Left ventricle myocardium inferior (tissue), 1 donor: Measurements from ENCODE around the gene UBP1. TPM values are rescaled to one million over a fixed set of nuclear protein-coding genes. Genes with fewer than 3 reads are reported as not detected.

Source experiments
- DNase-seq: peaks from one replicate; pipeline ENCODE4 v3.0.0-alpha.2; 2020
- H3K27ac ChIP-seq: fragments of 200-600 bp; replicated peaks from 2 replicates; pipeline ENCODE4 v1.8.0; 2021
- H3K27me3 ChIP-seq: fragments of 200-600 bp; 2 replicates; pipeline ENCODE4 v1.8.0; 2021; ENCODE audit warnings: low read depth
- H3K36me3 ChIP-seq: fragments of 200-600 bp; 2 replicates; pipeline ENCODE4 v1.8.0; 2021
- H3K4me1 ChIP-seq: fragments of 200-600 bp; 2 replicates; pipeline ENCODE4 v1.8.0; 2021
- H3K4me3 ChIP-seq: fragments of 200-600 bp; 2 replicates; pipeline ENCODE4 v1.8.0; 2021; ENCODE audit warnings: mild to moderate bottlenecking, moderate library complexity
- H3K9me3 ChIP-seq: fragments of 200-600 bp; replicated peaks from 2 replicates; pipeline ENCODE4 v1.8.0; 2021
- CTCF ChIP-seq: fragments of 200-600 bp; IDR thresholded peaks from 2 replicates; pipeline ENCODE4 v1.8.0; 2021; ENCODE audit warnings: antibody characterized with exemption, mild to moderate bottlenecking, borderline replicate concordance
- intact Hi-C: fragments of 100-400 bp; cut with micrococcal nuclease; formaldehyde crosslinking; loops from one replicate; pipeline ENCODE4 v1.11.0; 2022
- total RNA-seq: library from RNA; stranded (reverse); fragmentation: NEBNext Ultra II Directional; extraction: Animal tissue kit (Norgen Biotek cat#: 25700); gene quantifications from one replicate; pipeline ENCODE4 v1.2.1, GENCODE V29; 2021
- donor health status: DM: no; HTN: yes; CAD: no; lungs with severe emphysema.

The UBP1 gene
- total RNA-seq, 1 donor from 2014 or later, result 40.6 TPM

GRCh38 chr3:33439546-33440327 lies 468 bp downstream of the UBP1 start:
- peak; percentile 45 for TF ChIP-seq CTCF
- DNase-seq, result peak; percentile 48
- Histone ChIP-seq H3K4me3 (peak overlapping the region; percentile 83), H3K27me3 (no peaks in the 10 kb centered on the region), H3K9me3 (no peaks in the 10 kb centered on the region), H3K27ac (peak overlapping the region; percentile 98), H3K36me3 (no peaks in the 10 kb centered on the region), H3K4me1 (peaks cover 64% of the 10 kb centered on the region)
- intact Hi-C loops, result no loop called here

GRCh38 chr3:33438881-33439545 lies 1.2 kb downstream of the UBP1 start:
- Histone ChIP-seq H3K4me3 (peak overlapping the region; percentile 83), H3K9me3 (no peaks in the 10 kb centered on the region), H3K27me3 (no peaks in the 10 kb centered on the region), H3K36me3 (no peaks in the 10 kb centered on the region), H3K27ac (peak overlapping the region; percentile 98), H3K4me1 (peaks cover 71% of the 10 kb centered on the region)
- DNase-seq, result no peak
- intact Hi-C loops, result no loop called here
- no peak for TF ChIP-seq CTCF

GRCh38 chr3:33438284-33438668 lies 1.9 kb downstream of the UBP1 start:
- Histone ChIP-seq H3K4me1 (peaks cover 75% of the 10 kb centered on the region), H3K9me3 (no peaks in the 10 kb centered on the region), H3K4me3 (peak overlapping the region; percentile 83), H3K36me3 (no peaks in the 10 kb centered on the region), H3K27me3 (no peaks in the 10 kb centered on the region), H3K27ac (peak overlapping the region; percentile 98)
- TF ChIP-seq CTCF, result no peak
- no peak for DNase-seq
- intact Hi-C loops, result no loop called here

GRCh38 chr3:33437556-33438283 lies 2.5 kb downstream of the UBP1 start:
- peak; percentile 20 for DNase-seq
- Histone ChIP-seq H3K27ac (peak overlapping the region; percentile 98), H3K36me3 (no peaks in the 10 kb centered on the region)

More at GRCh38 chr3:33437556-33438283, 2.5 kb downstream of the UBP1 start:
- H3K9me3 ChIP-seq, result no peaks in the 10 kb centered on the region
- no peak for TF ChIP-seq CTCF
- H3K27me3 ChIP-seq, result no peaks in the 10 kb centered on the region
- peak overlapping the region; percentile 83 for H3K4me3 ChIP-seq
- peaks cover 79% of the 10 kb centered on the region for H3K4me1 ChIP-seq
- intact Hi-C loops, result no loop called here
